A549 (cell line): ENCODE results near the gene C1orf35. TPM values are rescaled to one million over a fixed set of nuclear protein-coding genes. Genes with fewer than 3 reads are reported as not detected.

Experiments
- ATAC-seq, 2 experiments: fragments of 200-7000 bp in 1 of 2; fragments of >200 bp in 1 of 2; cut with Nextera tagmentation in 1 of 2; cut with Tn5 transposase in 1 of 2; 3 replicates each; pipeline versions ENCODE4 v1.8.0 to v1.9.1; 2018 to 2020; ENCODE audit warnings: mild to moderate bottlenecking in 1 of 2, moderate library complexity in 1 of 2
- CTCF ChIA-PET: fragments of 300-600 bp; sonication (Branson Sonifier 250); formaldehyde crosslinking; extraction: SDS; loops from one replicate; lab custom pipeline; 2021; ENCODE audit warnings: antibody characterized with exemption, inconsistent platforms; lab: Yijun Ruan, JAX
- POLR2A ChIA-PET: fragments of 350-600 bp; formaldehyde crosslinking; extraction: SDS; loops from one replicate; lab custom pipeline; 2021; ENCODE audit warnings: antibody characterized with exemption, inconsistent platforms; lab: Yijun Ruan, JAX
- DNase-seq, 2 experiments: peaks; one replicate each; pipeline versions ENCODE4 v3.0.0 to v3.0.0-alpha.2; 2011 to 2016; ENCODE audit warnings: low read depth in 1 of 2, low spot score in 1 of 2
- FAIRE-seq: peaks from 2 replicates; lab custom pipeline; 2011; peaks lifted over from hg19 to GRCh38; lab: Jason Lieb, UNC
- H3K27ac ChIP-seq, 2 experiments: fragments of >200 bp; sonication (Bioruptor Twin); formaldehyde crosslinking; 3 replicates each; pipeline ENCODE4 v1.5.1; 2016 to 2017
- H3K4me1 ChIP-seq: fragments of >200 bp; sonication (Bioruptor Twin); formaldehyde crosslinking; 3 replicates; pipeline ENCODE4 v1.6.1; 2016
- H3K4me2 ChIP-seq: fragments of >200 bp; sonication (Bioruptor Twin); formaldehyde crosslinking; 3 replicates; pipeline ENCODE4 v1.6.1; 2016
- H3K4me3 ChIP-seq: fragments of >200 bp; sonication (Bioruptor Twin); formaldehyde crosslinking; 3 replicates; pipeline ENCODE4 v1.5.1; 2016
- H3K9me3 ChIP-seq: fragments of >200 bp; sonication (Bioruptor Twin); formaldehyde crosslinking; 3 replicates; pipeline ENCODE4 v1.6.1; 2016
- BCL3 ChIP-seq: fragments of >200 bp; sonication (Bioruptor Twin); formaldehyde crosslinking; IDR thresholded peaks from 3 replicates; pipeline ENCODE4 v1.6.1; 2016
- CHD2 ChIP-seq: fragments of 150-350 bp; IDR thresholded peaks from 2 replicates; pipeline ENCODE4 v1.6.1; 2014; ENCODE audit warnings: low read length; ENCODE audit not compliant: partially characterized antibody
- EHMT2 ChIP-seq: fragments of 200-600 bp; sonication (generic); IDR thresholded peaks from 2 replicates; pipeline ENCODE4 v1.6.1; 2016; ENCODE audit warnings: antibody characterized with exemption, low read depth, mild to moderate bottlenecking, moderate library complexity
- FOSB ChIP-seq: fragments of 250-450 bp; sonication (Bioruptor Pico); IDR thresholded peaks from 2 replicates; pipeline ENCODE4 v1.5.0; 2020; ENCODE audit warnings: mild to moderate bottlenecking, moderate library complexity
- FOXS1 ChIP-seq: fragments of 250-450 bp; sonication (Bioruptor Pico); IDR thresholded peaks from 2 replicates; pipeline ENCODE4 v1.5.0; 2020; ENCODE audit warnings: mild to moderate bottlenecking, moderate library complexity
- HEYL ChIP-seq: fragments of 250-450 bp; sonication (Bioruptor Pico); IDR thresholded peaks from 2 replicates; pipeline ENCODE4 v1.8.0; 2021; ENCODE audit warnings: mild to moderate bottlenecking, moderate library complexity
- HOXA7 ChIP-seq: fragments of 250-450 bp; sonication (Bioruptor Pico); IDR thresholded peaks from 2 replicates; pipeline ENCODE4 v1.5.0; 2020; ENCODE audit warnings: mild to moderate bottlenecking, moderate library complexity
- HOXB13 ChIP-seq: fragments of 250-450 bp; sonication (Bioruptor Pico); IDR thresholded peaks from 2 replicates; pipeline ENCODE4 v1.5.0; 2020; ENCODE audit warnings: low read depth, mild to moderate bottlenecking, moderate library complexity
- KDM1A ChIP-seq: fragments of 200-600 bp; sonication (generic); IDR thresholded peaks from 2 replicates; pipeline ENCODE4 v1.6.1; 2016; ENCODE audit warnings: low read depth, mild to moderate bottlenecking
- MAFK ChIP-seq: fragments of 450-650 bp; IDR thresholded peaks from 2 replicates; pipeline ENCODE4 v1.6.1; 2014; ENCODE audit not compliant: partially characterized antibody
- NFE2L2 ChIP-seq: fragments of 150-350 bp; conservative IDR thresholded peaks from 2 replicates; pipeline ENCODE4 v1.6.1; 2014; ENCODE audit warnings: low read length
- NR3C1 ChIP-seq: fragments of >200 bp; sonication (Bioruptor Twin); formaldehyde crosslinking; IDR thresholded peaks from 3 replicates; pipeline ENCODE4 v1.6.1; 2017
- POLR2A ChIP-seq: IDR thresholded peaks from 2 replicates; pipeline ENCODE4 v1.6.1; 2012; ENCODE audit warnings: mild to moderate bottlenecking, low read length
- ZFP36 ChIP-seq: fragments of 450-650 bp; IDR thresholded peaks from 2 replicates; pipeline ENCODE4 v1.6.1; 2014; ENCODE audit warnings: borderline replicate concordance; ENCODE audit not compliant: partially characterized antibody
- ZSCAN20 ChIP-seq: fragments of 250-450 bp; sonication (Bioruptor Pico); IDR thresholded peaks from 2 replicates; pipeline ENCODE4 v1.8.0; 2022; ENCODE audit warnings: mild to moderate bottlenecking, moderate library complexity
- WGBS: methylation state at CpG from one replicate; pipeline ENCODE4 v1.1.6; 2017; ENCODE audit errors: missing lambda C conversion rate; 5-methylcytosine and 5-hydroxymethylcytosine counted together
- polyA plus RNA-seq, 4 experiments: library from polyadenylated mRNA; depleted of rRNA in 3 of 4; stranded (reverse); fragments of >200 nt; fragmentation: RNase III in 1 of 4; extraction: RNeasy Plus Mini Kit Qiagen cat#74134 plus additional on column Dnase treatment in 1 of 4; gene quantifications; 2 replicates in 3 of 4; 3 replicates in 1 of 4; pipeline ENCODE4 v1.2.3, GENCODE V29; 2011 to 2017
- TF ChIP-seq, protein P1 (sequence below): fragments of 200-600 bp; sonication (generic); IDR thresholded peaks from 2 replicates; pipeline ENCODE4 v1.6.1; 2016; ENCODE audit warnings: antibody characterized with exemption, mild to moderate bottlenecking, moderate library complexity
- TF ChIP-seq, protein P2 (sequence below): IDR thresholded peaks from 2 replicates; pipeline ENCODE4 v1.6.1; 2012; ENCODE audit warnings: low read depth, borderline replicate concordance
- TF ChIP-seq, protein P3 (sequence below): fragments of >200 bp; sonication (Bioruptor Twin); formaldehyde crosslinking; IDR thresholded peaks from 3 replicates; pipeline ENCODE4 v1.5.1; 2016

Gene C1orf35
- polyA plus RNA-seq, 2 of the 4 experiments (the other 2 are of a cell fraction) = 9.8 to 28.9 TPM

DNA sequence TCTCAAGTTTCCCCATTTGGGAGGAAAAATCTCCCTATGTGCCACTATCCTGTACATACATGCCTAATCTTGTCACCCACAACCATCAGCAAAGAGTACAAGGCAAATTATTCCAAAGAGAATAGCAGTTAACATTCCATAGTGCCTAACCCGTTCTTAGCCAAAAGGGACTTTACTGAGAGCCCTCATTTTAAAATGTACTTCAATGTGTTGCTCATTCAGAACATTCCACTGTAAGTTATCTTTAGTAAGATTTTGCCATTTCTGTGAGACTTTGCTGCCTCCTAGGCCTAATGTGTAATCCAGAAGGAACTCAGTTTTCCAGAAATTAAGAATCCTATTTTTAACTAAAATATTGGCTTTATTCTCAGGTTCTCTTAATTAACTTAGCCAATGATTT is 17.2 kb upstream of the C1orf35 start (continued):
- TF ChIP-seq POLR2A (no peak), NR3C1 (no peak), EHMT2 (no peak)
- TF ChIP-seq, all 56 proteins: peak for 0

GRCh38 chr1:228118040-228118439 is 14.9 kb upstream of the C1orf35 start:
- H3K9me3 ChIP-seq = peaks cover 19% of the 10 kb centered on the region
- H3K4me3 ChIP-seq = no peak overlapping the region
- WGBS = 25% methylated on average over 2 of the region's 2 CpGs
- TF ChIP-seq ZFP36 = peak; percentile 93
- TF ChIP-seq, protein P1, sequence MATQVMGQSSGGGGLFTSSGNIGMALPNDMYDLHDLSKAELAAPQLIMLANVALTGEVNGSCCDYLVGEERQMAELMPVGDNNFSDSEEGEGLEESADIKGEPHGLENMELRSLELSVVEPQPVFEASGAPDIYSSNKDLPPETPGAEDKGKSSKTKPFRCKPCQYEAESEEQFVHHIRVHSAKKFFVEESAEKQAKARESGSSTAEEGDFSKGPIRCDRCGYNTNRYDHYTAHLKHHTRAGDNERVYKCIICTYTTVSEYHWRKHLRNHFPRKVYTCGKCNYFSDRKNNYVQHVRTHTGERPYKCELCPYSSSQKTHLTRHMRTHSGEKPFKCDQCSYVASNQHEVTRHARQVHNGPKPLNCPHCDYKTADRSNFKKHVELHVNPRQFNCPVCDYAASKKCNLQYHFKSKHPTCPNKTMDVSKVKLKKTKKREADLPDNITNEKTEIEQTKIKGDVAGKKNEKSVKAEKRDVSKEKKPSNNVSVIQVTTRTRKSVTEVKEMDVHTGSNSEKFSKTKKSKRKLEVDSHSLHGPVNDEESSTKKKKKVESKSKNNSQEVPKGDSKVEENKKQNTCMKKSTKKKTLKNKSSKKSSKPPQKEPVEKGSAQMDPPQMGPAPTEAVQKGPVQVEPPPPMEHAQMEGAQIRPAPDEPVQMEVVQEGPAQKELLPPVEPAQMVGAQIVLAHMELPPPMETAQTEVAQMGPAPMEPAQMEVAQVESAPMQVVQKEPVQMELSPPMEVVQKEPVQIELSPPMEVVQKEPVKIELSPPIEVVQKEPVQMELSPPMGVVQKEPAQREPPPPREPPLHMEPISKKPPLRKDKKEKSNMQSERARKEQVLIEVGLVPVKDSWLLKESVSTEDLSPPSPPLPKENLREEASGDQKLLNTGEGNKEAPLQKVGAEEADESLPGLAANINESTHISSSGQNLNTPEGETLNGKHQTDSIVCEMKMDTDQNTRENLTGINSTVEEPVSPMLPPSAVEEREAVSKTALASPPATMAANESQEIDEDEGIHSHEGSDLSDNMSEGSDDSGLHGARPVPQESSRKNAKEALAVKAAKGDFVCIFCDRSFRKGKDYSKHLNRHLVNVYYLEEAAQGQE = no peak
- TF ChIP-seq, all 56 proteins: peak for 1
- ChIA-PET POLR2A (no interaction called here), CTCF (interaction anchor here (2.8 to 3.0 kb wide), 2 partner anchors 13 to 48 kb away, joined by 13 to 22 read pairs; partner anchors contain the start of gene IBA57)
- no peak overlapping the region for H3K4me2 ChIP-seq
- no peaks in the 10 kb centered on the region for H3K4me1 ChIP-seq
- FAIRE-seq (no peak), DNase-seq (no peak), ATAC-seq (no peak)
- no peak overlapping the region for H3K27ac ChIP-seq

DNA sequence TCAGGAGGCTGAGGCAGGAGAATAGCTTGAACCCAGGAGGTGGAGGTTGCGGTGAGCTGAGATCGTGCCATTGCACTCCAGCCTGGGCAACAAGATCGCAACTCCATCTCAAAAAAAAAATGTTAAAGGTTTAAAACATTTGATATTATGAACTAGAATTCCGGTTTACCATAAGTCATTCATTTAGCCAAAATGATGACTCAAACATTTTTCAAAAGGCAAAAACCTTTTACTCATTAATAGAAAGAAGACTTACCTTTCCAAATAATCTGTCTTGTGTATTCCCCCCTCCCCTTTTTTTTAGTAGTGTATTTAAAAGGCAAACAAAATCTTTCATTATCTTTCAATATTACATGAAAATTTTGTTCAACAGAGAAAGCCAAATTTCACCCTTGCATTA is 14.2 kb upstream of the C1orf35 start:
- 61% methylated on average over 4 of the region's 4 CpGs for WGBS

GRCh38 chr1:228114827-228115226 is 11.7 kb upstream of the C1orf35 start:
- WGBS = 33% methylated on average over 3 of the region's 3 CpGs
- peaks cover 5% of the 10 kb centered on the region; the same call in 2 of the 3 replicates for H3K4me1 ChIP-seq
- CTCF ChIA-PET = interaction anchor here (1.7 to 5.3 kb wide), 2 partner anchors 15 to 115 kb away, joined by 4 to 28 read pairs; no protein-coding TSS in a partner anchor
- ATAC-seq = no peak
- no peak overlapping the region for H3K4me3 ChIP-seq
- FAIRE-seq = no peak
- no peak for DNase-seq
- no peak overlapping the region for H3K4me2 ChIP-seq
- POLR2A ChIA-PET = no interaction called here
- no peak overlapping the region for H3K27ac ChIP-seq
- peaks cover 19% of the 10 kb centered on the region for H3K9me3 ChIP-seq
- TF ChIP-seq NFE2L2 (no peak), POLR2A (no peak), BCL3 (no peak), KDM1A (no peak), FOXS1 (CRISPR knock-in tag) (no peak), ZFP36 (no peak), CHD2 (no peak), HEYL (CRISPR knock-in tag) (no peak), HOXA7 (CRISPR knock-in tag) (no peak)
- TF ChIP-seq, protein P2, sequence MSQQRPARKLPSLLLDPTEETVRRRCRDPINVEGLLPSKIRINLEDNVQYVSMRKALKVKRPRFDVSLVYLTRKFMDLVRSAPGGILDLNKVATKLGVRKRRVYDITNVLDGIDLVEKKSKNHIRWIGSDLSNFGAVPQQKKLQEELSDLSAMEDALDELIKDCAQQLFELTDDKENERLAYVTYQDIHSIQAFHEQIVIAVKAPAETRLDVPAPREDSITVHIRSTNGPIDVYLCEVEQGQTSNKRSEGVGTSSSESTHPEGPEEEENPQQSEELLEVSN = no peak
- TF ChIP-seq, protein P3, sequence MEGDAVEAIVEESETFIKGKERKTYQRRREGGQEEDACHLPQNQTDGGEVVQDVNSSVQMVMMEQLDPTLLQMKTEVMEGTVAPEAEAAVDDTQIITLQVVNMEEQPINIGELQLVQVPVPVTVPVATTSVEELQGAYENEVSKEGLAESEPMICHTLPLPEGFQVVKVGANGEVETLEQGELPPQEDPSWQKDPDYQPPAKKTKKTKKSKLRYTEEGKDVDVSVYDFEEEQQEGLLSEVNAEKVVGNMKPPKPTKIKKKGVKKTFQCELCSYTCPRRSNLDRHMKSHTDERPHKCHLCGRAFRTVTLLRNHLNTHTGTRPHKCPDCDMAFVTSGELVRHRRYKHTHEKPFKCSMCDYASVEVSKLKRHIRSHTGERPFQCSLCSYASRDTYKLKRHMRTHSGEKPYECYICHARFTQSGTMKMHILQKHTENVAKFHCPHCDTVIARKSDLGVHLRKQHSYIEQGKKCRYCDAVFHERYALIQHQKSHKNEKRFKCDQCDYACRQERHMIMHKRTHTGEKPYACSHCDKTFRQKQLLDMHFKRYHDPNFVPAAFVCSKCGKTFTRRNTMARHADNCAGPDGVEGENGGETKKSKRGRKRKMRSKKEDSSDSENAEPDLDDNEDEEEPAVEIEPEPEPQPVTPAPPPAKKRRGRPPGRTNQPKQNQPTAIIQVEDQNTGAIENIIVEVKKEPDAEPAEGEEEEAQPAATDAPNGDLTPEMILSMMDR = no peak

More for the DNA sequence above, 14.2 kb upstream of the C1orf35 start:
- H3K27ac ChIP-seq = no peak overlapping the region
- ATAC-seq = no peak
- no peak for TF ChIP-seq HOXB13 (CRISPR knock-in tag)
- TF ChIP-seq FOSB (CRISPR knock-in tag) = no peak
- peak; percentile 56 for TF ChIP-seq MAFK
- TF ChIP-seq KDM1A = no peak
- no peak for TF ChIP-seq ZSCAN20 (CRISPR knock-in tag)
- TF ChIP-seq, protein P3 = no peak
- TF ChIP-seq, all 56 proteins: peak for 1
- no peaks in the 10 kb centered on the region for H3K4me1 ChIP-seq
- H3K4me2 ChIP-seq = no peak overlapping the region
- no peak for FAIRE-seq
- H3K4me3 ChIP-seq = no peak overlapping the region
- CTCF ChIA-PET = no interaction called here
- POLR2A ChIA-PET = no interaction called here
- no peak for DNase-seq
- H3K9me3 ChIP-seq = peaks cover 19% of the 10 kb centered on the region
